Omental fat pad (tissue), 4 donors: ENCODE measurements around the gene TMEM181. TPM values are rescaled to one million over a fixed set of nuclear protein-coding genes. Genes with fewer than 3 reads are reported as not detected.
"Not testable (repeated sequence)": the region's sequence is repeated elsewhere in the genome, so short reads cannot be mapped to it uniquely, and the experiment has no call there.

Source experiments
- ATAC-seq: fragments of 150-250 bp; one replicate; pipeline ENCODE4 v1.9.1; 2016; ENCODE audit warnings: mild to moderate bottlenecking, moderate library complexity; ENCODE audit not compliant: low FRiP score
- DNase-seq: peaks from one replicate; pipeline ENCODE4 v3.0.0-alpha.2; 2019; ENCODE audit warnings: low spot score
- total RNA-seq, 4 donors: library from RNA; depleted of rRNA; stranded (reverse); fragments of >200 nt; gene quantifications; one replicate each; pipeline ENCODE4 v1.1.0, GENCODE V29; 2016
- TF ChIP-seq, protein P1 (sequence below), 3 donors: fragments of 450-650 bp; IDR thresholded peaks; one replicate each; pipeline ENCODE4 v1.5.1; 2016 to 2017; ENCODE audit warnings: antibody characterized with exemption in 3 of 3, mild to moderate bottlenecking in 3 of 3, moderate library complexity in 2 of 3

The TMEM181 gene
- total RNA-seq, 4 donors from 2014 or later = 16.1 to 27.6 (median 20.6) TPM

- DNase-seq (no peak), ATAC-seq (no peak)
- TF ChIP-seq, protein P1, sequence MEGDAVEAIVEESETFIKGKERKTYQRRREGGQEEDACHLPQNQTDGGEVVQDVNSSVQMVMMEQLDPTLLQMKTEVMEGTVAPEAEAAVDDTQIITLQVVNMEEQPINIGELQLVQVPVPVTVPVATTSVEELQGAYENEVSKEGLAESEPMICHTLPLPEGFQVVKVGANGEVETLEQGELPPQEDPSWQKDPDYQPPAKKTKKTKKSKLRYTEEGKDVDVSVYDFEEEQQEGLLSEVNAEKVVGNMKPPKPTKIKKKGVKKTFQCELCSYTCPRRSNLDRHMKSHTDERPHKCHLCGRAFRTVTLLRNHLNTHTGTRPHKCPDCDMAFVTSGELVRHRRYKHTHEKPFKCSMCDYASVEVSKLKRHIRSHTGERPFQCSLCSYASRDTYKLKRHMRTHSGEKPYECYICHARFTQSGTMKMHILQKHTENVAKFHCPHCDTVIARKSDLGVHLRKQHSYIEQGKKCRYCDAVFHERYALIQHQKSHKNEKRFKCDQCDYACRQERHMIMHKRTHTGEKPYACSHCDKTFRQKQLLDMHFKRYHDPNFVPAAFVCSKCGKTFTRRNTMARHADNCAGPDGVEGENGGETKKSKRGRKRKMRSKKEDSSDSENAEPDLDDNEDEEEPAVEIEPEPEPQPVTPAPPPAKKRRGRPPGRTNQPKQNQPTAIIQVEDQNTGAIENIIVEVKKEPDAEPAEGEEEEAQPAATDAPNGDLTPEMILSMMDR (IDR thresholded peaks at IDR 0.05) = no peak
These were observed 35.6 kb upstream of the TMEM181 start for GRCh38 chr6:158524311-158524710.

DNA sequence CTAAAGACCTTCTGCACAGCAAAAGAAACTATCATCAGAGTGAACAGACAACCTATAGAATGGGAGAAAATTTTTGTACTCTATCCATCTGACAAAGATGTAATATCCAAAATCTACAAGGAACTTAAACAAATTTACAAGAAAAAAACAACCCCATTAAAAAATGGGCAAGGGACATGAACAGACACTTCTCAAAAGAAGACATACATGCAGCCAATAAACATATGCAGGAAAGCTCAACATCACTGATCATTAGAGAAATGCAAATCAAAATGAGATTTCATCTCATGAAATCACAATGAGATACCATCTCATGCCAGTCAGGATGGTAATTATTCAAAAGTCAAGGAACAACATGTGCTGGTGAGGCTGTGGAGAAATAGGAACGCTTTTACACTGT, 32.0 kb upstream of the TMEM181 start:
- not testable (repeated sequence) for DNase-seq, ATAC-seq

- no peak for ATAC-seq
- DNase-seq = no peak
- TF ChIP-seq, protein P1 (IDR thresholded peaks at IDR 0.05) = no peak
These were observed 31.1 kb upstream of the TMEM181 start for GRCh38 chr6:158528826-158529225.

DNA sequence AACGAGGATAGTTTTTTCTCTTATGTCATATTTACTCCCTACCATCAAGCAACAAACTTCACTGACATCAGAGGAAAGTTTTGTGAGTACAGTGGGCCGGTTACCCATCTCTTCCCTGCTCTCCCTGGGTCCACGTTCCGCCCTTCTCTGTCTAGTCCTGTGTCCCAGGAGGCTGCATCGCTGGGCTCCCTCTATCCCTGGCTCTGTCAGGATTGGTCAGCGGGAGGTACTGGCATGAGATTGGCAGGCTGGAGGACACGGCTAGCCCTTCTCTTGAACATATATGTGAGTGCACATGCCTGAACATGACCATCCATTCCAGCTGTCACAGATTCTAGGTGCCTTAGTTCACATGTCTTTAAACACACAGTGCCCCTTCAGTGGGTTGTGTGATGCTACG, 30.3 kb upstream of the TMEM181 start:
- ATAC-seq = no peak
- no peak for DNase-seq
- TF ChIP-seq, protein P1 (IDR thresholded peaks at IDR 0.05) = no peak

GRCh38 chr6:158531566-158531965, 28.3 kb upstream of the TMEM181 start:
- DNase-seq (no peak), ATAC-seq (no peak)
- TF ChIP-seq, protein P1 (IDR thresholded peaks at IDR 0.05) = no peak

- TF ChIP-seq, protein P1 (IDR thresholded peaks at IDR 0.05) = no peak
- ATAC-seq = no peak
- no peak for DNase-seq
These were observed 27.9 kb upstream of the TMEM181 start for GRCh38 chr6:158531970-158532369.

DNA sequence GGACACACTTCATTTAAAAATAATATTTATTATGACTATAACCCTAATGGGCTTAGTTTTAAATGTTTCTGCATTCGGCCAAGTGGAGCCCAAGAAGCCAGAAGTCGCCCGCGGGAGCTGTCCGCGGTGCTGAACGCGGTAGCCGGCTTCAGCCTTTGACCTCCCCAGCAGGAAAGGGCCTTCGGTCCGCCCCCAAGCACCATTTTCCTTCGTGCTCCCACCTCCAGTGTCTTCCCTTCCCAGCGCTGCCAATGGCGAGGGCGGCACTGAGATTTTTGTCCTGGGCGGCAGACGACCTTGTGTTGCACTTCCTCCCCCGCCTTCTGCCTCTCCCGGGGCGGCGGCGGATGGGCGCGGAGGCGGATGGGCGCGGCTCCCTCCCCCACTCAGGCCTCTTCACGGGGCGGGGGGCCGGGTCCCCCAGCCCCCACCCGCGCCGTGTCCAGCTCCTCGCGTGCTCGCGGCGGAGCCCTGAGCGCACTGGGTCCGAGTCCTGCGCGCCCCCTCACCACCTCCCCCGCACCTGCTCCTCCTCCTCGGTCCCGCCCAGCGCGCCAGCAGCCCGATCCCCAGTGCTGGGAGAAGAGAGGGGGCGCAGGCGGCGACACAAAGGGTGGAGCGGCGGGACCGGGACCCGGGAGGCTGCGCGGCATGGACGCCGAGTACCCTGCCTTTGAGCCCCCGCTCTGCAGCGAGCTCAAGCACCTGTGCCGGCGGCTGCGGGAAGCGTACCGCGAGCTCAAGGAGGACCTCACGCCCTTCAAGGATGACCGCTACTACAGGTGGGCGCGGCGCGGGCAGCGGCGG, 23.6 kb upstream of the TMEM181 start:
- TF ChIP-seq, protein P1 (IDR thresholded peaks at IDR 0.05) = no peak
- DNase-seq (peak; percentile 46), ATAC-seq (peak; percentile 67)
